Endothelial cell of umbilical vein (primary cell): ENCODE results near the gene PAX3.

Source experiments
- EZH2 ChIP-seq: IDR thresholded peaks from 2 replicates; pipeline ENCODE4 v1.6.1; 2012; ENCODE audit warnings: borderline replicate concordance, low read depth, mild to moderate bottlenecking, moderate library complexity, low read length, inconsistent platforms; ENCODE audit not compliant: severe bottlenecking
- POLR2A ChIP-seq: IDR thresholded peaks from 2 replicates; pipeline ENCODE4 v1.6.1; 2012; ENCODE audit warnings: low read depth, mild to moderate bottlenecking, control low read depth, low read length

DNA sequence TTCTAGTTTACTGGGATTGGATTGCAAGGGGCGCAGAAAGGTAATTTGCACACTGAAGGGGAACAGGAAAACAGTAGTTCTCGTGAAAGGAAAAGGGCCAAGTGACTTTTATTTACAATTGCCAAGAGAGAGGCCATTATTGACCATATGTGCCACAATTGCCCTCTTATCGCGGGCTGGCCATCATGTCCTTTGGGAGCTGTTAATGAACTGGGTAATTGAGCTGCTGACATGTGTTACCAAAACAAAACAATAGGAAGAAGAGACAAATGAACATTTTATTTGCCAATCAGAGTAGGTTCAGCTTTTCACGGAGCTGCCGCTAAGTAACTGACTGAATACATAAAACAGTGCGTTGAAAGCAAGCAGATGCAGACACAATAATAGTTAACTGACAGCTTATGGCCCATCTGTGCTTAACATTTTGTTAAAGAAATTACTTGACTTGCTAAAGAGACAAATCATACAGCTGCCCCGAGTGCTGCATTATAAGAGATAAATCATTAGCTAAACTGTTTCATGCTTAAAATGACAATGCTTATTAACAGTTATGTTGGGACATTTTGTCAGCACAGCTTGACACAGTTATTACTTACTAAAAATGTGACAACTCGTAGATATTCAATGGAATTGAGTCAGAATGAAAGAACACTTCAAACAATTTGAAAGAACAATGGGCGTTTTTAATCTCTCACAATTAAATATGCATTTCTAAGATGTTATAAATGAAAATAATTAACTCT, 57.5 kb downstream of the PAX3 start:
- TF ChIP-seq EZH2 (no peak), POLR2A (no peak)
